ENCODE data around the gene GDF2. TPM values are rescaled to one million over a fixed set of nuclear protein-coding genes. Genes with fewer than 3 reads are reported as not detected.

The GDF2 gene
- total and polyA plus RNA-seq, 2 experiments from 2014 or later, result not detected

GRCh38 chr10:47290338-47290737, 31.9 kb upstream of the GDF2 start:
- no peaks in the 10 kb centered on the region for H3K9me3 Mint-ChIP-seq
- DNase-seq (ENCODE audit: low spot score) (no peak), ATAC-seq (no peak)
- no peak overlapping the region for H3K4me2 ChIP-seq
- H3K27me3 ChIP-seq (ENCODE audit: insufficient read depth), result no peaks in the 10 kb centered on the region
- H3K4me3 ChIP-seq, result no peak overlapping the region
- TF ChIP-seq, protein P1, sequence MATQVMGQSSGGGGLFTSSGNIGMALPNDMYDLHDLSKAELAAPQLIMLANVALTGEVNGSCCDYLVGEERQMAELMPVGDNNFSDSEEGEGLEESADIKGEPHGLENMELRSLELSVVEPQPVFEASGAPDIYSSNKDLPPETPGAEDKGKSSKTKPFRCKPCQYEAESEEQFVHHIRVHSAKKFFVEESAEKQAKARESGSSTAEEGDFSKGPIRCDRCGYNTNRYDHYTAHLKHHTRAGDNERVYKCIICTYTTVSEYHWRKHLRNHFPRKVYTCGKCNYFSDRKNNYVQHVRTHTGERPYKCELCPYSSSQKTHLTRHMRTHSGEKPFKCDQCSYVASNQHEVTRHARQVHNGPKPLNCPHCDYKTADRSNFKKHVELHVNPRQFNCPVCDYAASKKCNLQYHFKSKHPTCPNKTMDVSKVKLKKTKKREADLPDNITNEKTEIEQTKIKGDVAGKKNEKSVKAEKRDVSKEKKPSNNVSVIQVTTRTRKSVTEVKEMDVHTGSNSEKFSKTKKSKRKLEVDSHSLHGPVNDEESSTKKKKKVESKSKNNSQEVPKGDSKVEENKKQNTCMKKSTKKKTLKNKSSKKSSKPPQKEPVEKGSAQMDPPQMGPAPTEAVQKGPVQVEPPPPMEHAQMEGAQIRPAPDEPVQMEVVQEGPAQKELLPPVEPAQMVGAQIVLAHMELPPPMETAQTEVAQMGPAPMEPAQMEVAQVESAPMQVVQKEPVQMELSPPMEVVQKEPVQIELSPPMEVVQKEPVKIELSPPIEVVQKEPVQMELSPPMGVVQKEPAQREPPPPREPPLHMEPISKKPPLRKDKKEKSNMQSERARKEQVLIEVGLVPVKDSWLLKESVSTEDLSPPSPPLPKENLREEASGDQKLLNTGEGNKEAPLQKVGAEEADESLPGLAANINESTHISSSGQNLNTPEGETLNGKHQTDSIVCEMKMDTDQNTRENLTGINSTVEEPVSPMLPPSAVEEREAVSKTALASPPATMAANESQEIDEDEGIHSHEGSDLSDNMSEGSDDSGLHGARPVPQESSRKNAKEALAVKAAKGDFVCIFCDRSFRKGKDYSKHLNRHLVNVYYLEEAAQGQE (IDR thresholded peaks at IDR 0.05; ENCODE audit: unreplicated experiment), result no peak
- TF ChIP-seq CTCF (conservative IDR thresholded peaks at IDR 0.05; ENCODE audit: low read depth in 2 of 2) (no peak), ZNF462 (CRISPR knock-in tag; IDR thresholded peaks at IDR 0.05) (no peak), EZH2 (IDR thresholded peaks at IDR 0.05; ENCODE audit: low read depth, unreplicated experiment) (no peak), ZNF114 (CRISPR knock-in tag; IDR thresholded peaks at IDR 0.05) (no peak)
- TF ChIP-seq, protein P2, sequence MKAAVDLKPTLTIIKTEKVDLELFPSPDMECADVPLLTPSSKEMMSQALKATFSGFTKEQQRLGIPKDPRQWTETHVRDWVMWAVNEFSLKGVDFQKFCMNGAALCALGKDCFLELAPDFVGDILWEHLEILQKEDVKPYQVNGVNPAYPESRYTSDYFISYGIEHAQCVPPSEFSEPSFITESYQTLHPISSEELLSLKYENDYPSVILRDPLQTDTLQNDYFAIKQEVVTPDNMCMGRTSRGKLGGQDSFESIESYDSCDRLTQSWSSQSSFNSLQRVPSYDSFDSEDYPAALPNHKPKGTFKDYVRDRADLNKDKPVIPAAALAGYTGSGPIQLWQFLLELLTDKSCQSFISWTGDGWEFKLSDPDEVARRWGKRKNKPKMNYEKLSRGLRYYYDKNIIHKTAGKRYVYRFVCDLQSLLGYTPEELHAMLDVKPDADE (IDR thresholded peaks at IDR 0.05), result no peak
- peaks cover 4% of the 10 kb centered on the region; the same call in 1 of the 2 replicates for H3K9me2 ChIP-seq (ENCODE audit: insufficient read depth)
- H3K36me3 ChIP-seq (ENCODE audit: insufficient read depth), result no peaks in the 10 kb centered on the region
- peaks cover 8% of the 10 kb centered on the region for H3K27me3 Mint-ChIP-seq (ENCODE audit: insufficient read depth, low read depth, poor library complexity)
- no peak overlapping the region for H3K4me3 Mint-ChIP-seq
- no peak overlapping the region for H3K27ac ChIP-seq (ENCODE audit: low read depth)
- no peaks in the 10 kb centered on the region for H4K20me1 ChIP-seq (replicated peaks; ENCODE audit: insufficient read depth)
- H3K27ac Mint-ChIP-seq, result no peak overlapping the region
- H3F3A ChIP-seq (replicated peaks; ENCODE audit: low read depth), result no peaks in the 10 kb centered on the region
- H2AFZ ChIP-seq, result no peak overlapping the region
- no peaks in the 10 kb centered on the region for H3K36me3 Mint-ChIP-seq (ENCODE audit: low read depth)
- no peaks in the 10 kb centered on the region for H3K4me1 ChIP-seq (ENCODE audit: insufficient read depth)
- H3K4me1 Mint-ChIP-seq, result no peaks in the 10 kb centered on the region; the same call in 2 of the 3 replicates
- no peaks in the 10 kb centered on the region for H3K79me2 ChIP-seq (replicated peaks; ENCODE audit: insufficient read depth)

Data from GM23338 (cell line).